SK-N-SH (cell line): Measurements from ENCODE around the gene WRAP73.

ENCODE experiments used
- EP300 ChIP-seq, 2 experiments: IDR thresholded peaks; 2 replicates each; pipeline versions ENCODE4 v1.4.0 to v1.6.1; 2012; ENCODE audit warnings: borderline replicate concordance in 1 of 2, low read depth in 1 of 2, low read length in 1 of 2
- FOSL2 ChIP-seq: IDR thresholded peaks from 2 replicates; pipeline ENCODE4 v1.4.0; 2012; ENCODE audit warnings: low read depth, mild to moderate bottlenecking, moderate library complexity, borderline replicate concordance
- GABPA ChIP-seq: IDR thresholded peaks from 2 replicates; pipeline ENCODE4 v1.4.0; 2012; ENCODE audit warnings: low read depth, mild to moderate bottlenecking
- NFIC ChIP-seq: IDR thresholded peaks from 2 replicates; pipeline ENCODE4 v1.4.0; 2012; ENCODE audit warnings: borderline replicate concordance
- NRF1 ChIP-seq: IDR thresholded peaks from 2 replicates; pipeline ENCODE4 v1.6.1; 2012; ENCODE audit warnings: low read depth, mild to moderate bottlenecking, low read length
- RCOR1 ChIP-seq: fragments of 150-350 bp; IDR thresholded peaks from 2 replicates; pipeline ENCODE4 v1.6.1; 2017; ENCODE audit warnings: antibody characterized with exemption, low read length
- RFX5 ChIP-seq: IDR thresholded peaks from 2 replicates; pipeline ENCODE4 v1.6.1; 2012; ENCODE audit warnings: mild to moderate bottlenecking, improper control_type of control experiment, low read length
- SMC3 ChIP-seq: IDR thresholded peaks from 2 replicates; pipeline ENCODE4 v1.6.1; 2012; ENCODE audit warnings: low read depth, low read length, improper control_type of control experiment
- TF ChIP-seq, protein P1 (sequence below): fragments of 200-600 bp; sonication (generic); IDR thresholded peaks from 2 replicates; pipeline ENCODE4 v1.6.1; 2017; ENCODE audit warnings: antibody characterized with exemption, mild to moderate bottlenecking, moderate library complexity
- TF ChIP-seq, protein P2 (sequence below): IDR thresholded peaks from 2 replicates; pipeline ENCODE4 v1.6.1; 2012; ENCODE audit warnings: mild to moderate bottlenecking, low read depth, low read length, moderate library complexity
- TF ChIP-seq, protein P3 (sequence below): IDR thresholded peaks from 2 replicates; pipeline ENCODE4 v1.4.0; 2012; ENCODE audit warnings: low read depth
- TF ChIP-seq, protein P4 (sequence below): IDR thresholded peaks from 2 replicates; pipeline ENCODE4 v1.4.0; 2012; ENCODE audit warnings: low read depth, borderline replicate concordance

DNA sequence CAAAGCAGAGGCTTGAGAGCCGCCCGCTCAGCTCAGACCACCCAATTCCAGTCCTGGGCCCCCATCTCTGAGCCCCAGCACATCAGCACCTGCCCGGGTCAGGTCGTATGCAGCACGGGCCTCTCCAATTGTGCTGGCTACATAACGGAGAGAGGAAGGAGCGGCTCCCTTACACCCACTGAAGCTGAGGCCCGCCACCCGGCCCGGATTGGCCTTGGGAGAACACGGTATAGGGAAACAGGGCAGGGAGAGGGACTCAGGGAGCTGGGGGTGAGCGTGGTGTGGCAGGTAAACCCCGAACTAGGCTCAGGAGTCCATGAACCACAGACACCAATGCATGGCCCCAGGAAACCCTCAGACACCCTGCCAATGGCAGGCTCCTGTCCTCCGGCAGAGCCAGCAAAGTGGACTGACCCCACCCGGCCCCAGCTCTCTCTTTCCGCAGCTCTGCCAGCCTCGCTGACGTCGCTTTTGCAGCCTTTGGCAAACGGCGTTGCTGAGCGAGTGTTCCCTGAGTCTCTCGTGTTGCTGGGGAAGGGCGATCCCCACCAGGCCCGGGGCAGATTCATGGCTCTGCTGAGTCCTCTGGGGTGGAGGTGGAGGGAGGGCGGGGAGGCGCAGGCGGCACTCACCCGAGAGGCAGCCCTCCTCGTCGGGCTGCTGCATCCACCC lies 55.1 kb downstream of the WRAP73 start:
- no peak for TF ChIP-seq RFX5
- TF ChIP-seq, protein P1, sequence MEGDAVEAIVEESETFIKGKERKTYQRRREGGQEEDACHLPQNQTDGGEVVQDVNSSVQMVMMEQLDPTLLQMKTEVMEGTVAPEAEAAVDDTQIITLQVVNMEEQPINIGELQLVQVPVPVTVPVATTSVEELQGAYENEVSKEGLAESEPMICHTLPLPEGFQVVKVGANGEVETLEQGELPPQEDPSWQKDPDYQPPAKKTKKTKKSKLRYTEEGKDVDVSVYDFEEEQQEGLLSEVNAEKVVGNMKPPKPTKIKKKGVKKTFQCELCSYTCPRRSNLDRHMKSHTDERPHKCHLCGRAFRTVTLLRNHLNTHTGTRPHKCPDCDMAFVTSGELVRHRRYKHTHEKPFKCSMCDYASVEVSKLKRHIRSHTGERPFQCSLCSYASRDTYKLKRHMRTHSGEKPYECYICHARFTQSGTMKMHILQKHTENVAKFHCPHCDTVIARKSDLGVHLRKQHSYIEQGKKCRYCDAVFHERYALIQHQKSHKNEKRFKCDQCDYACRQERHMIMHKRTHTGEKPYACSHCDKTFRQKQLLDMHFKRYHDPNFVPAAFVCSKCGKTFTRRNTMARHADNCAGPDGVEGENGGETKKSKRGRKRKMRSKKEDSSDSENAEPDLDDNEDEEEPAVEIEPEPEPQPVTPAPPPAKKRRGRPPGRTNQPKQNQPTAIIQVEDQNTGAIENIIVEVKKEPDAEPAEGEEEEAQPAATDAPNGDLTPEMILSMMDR = no peak
- no peak for TF ChIP-seq SMC3
- TF ChIP-seq, protein P2, sequence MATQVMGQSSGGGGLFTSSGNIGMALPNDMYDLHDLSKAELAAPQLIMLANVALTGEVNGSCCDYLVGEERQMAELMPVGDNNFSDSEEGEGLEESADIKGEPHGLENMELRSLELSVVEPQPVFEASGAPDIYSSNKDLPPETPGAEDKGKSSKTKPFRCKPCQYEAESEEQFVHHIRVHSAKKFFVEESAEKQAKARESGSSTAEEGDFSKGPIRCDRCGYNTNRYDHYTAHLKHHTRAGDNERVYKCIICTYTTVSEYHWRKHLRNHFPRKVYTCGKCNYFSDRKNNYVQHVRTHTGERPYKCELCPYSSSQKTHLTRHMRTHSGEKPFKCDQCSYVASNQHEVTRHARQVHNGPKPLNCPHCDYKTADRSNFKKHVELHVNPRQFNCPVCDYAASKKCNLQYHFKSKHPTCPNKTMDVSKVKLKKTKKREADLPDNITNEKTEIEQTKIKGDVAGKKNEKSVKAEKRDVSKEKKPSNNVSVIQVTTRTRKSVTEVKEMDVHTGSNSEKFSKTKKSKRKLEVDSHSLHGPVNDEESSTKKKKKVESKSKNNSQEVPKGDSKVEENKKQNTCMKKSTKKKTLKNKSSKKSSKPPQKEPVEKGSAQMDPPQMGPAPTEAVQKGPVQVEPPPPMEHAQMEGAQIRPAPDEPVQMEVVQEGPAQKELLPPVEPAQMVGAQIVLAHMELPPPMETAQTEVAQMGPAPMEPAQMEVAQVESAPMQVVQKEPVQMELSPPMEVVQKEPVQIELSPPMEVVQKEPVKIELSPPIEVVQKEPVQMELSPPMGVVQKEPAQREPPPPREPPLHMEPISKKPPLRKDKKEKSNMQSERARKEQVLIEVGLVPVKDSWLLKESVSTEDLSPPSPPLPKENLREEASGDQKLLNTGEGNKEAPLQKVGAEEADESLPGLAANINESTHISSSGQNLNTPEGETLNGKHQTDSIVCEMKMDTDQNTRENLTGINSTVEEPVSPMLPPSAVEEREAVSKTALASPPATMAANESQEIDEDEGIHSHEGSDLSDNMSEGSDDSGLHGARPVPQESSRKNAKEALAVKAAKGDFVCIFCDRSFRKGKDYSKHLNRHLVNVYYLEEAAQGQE = no peak
- no peak for TF ChIP-seq NFIC
- TF ChIP-seq, protein P3, sequence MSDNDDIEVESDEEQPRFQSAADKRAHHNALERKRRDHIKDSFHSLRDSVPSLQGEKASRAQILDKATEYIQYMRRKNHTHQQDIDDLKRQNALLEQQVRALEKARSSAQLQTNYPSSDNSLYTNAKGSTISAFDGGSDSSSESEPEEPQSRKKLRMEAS = no peak
- TF ChIP-seq EP300 (IDR thresholded peaks at IDR 0.05; ENCODE audit: borderline replicate concordance in 1 of 2, low read depth in 1 of 2, low read length in 1 of 2) = no peak
- no peak for TF ChIP-seq NRF1
- no peak for TF ChIP-seq FOSL2
- TF ChIP-seq, protein P4, sequence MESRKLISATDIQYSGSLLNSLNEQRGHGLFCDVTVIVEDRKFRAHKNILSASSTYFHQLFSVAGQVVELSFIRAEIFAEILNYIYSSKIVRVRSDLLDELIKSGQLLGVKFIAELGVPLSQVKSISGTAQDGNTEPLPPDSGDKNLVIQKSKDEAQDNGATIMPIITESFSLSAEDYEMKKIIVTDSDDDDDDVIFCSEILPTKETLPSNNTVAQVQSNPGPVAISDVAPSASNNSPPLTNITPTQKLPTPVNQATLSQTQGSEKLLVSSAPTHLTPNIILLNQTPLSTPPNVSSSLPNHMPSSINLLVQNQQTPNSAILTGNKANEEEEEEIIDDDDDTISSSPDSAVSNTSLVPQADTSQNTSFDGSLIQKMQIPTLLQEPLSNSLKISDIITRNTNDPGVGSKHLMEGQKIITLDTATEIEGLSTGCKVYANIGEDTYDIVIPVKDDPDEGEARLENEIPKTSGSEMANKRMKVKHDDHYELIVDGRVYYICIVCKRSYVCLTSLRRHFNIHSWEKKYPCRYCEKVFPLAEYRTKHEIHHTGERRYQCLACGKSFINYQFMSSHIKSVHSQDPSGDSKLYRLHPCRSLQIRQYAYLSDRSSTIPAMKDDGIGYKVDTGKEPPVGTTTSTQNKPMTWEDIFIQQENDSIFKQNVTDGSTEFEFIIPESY = no peak
- TF ChIP-seq GABPA = no peak
- no peak for TF ChIP-seq RCOR1
